ENCODE results near the gene CLDN1.

The CLDN1 gene

DNA sequence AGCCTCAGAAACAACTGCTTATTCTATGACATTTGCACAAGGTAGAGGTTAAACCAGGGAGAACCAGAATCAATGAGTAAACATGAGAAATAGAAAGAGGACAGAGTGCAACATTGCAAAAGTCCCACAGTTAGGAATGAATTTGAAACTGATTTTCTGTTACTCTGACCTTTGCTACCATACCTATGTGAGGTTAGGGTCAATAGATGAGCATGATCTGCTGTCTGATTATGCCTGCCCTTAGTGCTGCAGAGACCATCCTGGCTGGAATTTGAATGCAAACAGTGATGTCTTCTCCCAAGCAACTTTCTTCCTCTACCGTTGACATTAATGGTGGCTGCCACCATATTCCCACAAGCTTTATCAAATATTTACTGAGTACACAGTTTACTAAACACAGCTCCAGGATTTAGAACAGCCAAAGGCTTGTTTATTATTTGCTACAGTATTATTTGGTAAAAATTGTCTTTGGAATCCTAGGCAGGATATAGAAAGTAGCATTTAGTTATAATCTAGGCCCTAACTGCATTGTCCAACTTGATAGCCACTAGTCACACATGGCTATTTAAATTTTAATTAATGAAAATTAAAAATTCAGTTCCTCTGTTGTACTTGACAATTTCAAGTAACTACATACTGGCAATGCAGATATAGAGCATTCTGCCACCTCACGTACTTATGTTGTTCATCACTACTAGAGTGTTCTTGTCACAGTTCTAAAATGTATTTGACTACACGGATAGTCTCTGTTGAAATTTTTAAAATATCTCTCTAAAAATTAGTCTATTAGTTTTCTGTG is 8.9 kb upstream of the CLDN1 start:
- no peak for DNase-seq

DNA sequence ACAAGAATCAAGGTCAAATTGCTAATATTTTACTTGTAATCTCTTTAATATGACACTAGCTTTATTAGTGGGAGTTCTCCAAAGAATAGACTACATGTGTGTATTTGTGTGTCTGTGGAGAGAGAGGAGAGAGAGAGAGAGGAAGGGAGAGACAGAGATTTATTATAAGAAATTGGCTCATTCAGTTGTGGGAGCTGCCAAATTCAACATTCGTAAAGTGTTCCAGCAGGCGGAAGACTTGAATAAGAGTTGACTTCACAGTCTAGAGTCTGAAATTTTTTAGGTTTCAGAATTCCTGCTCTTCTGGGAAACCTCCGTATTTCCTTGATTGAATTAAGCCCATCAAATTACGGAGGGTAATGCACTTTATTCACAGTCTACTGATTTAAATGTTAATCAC is 4.7 kb upstream of the CLDN1 start:
- DNase-seq: peak; percentile 51

DNA sequence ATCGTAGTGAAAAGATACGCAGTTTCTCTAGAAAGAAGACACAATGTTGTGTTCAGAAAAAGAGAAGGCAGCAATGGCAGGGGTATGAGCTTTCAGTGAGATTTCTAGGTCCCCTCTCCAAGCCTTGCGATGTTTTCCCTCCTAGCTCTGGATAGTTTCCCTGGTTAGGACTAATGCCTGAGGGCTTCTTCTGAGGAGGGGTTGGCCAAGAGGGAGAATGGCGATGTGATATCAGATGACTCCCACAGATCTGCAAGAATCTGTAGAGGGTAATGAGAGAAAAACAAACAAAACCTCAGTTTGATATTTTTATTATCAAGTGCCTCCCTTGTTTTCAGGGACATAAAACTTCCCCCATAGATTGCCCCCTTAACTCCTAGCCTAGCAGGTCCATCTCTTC is 4.1 kb upstream of the CLDN1 start:
- no peak for DNase-seq

DNA sequence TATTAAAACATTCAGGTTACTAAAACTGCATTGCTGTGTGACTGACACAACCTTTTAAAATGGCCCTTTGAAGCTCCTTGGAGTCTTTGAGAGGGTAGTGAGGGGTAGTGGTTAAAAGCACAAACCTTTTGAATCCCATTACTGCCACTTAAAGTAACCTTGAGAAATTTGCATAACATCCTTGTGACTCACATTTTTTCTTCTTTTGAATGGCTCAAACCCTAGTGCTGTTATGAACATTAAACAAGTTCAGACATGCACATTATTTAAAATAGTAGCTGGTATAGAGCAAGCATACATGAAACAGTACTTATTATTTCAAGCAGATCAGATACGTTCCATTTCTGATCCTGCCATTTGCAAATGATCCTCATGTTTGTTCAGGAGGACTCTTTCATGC is 3.7 kb upstream of the CLDN1 start:
- DNase-seq: no peak

DNA sequence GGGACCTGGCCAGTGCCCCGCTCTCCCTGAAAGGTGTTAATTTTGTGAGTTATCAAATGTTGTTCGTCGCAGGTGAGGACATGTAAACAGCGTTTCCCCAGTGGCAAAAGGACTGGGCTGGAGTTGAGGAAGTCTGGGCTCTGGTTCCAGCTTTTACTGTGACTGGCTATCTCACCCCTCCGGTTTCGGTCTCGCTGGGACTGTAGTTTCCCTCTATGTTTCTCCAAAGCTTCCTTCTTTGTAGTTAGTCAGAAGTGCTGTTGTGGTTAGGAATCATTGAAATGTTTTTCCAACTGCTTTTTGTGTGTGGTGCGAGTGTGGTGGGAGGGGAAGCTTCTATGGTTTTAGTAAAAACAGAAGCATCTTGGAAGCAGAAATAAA is 990 bp upstream of the CLDN1 start:
- no peak for DNase-seq

DNA sequence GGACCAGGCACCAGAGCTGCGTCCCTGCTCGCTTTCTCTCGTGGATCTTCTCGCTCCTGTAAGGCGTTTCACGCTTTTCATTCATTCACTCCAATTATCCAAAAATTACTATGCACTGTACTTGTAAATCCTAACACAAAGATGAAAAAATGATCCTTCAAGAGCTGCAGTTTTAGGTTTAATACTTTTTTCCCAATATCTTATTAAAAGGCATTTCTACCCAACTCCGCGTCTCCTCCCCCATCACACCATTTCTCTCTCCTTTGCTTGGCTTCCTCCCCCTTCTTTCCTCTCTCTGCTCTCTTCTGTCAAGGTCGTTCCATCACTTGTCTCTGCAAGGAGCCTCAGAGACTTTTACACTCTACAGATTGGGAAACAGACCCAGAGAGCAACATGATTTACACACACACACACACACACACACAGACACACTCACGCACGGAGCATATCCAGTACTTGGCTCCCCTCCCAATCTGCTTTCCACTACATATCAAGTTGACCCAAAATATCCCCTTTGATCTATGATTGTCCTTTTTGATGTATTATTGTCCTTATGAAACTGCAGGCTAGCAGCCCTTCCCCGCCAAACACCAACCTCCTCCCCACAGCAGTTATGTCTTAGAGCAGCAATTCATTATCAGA is 479 bp upstream of the CLDN1 start:
- DNase-seq: no peak

DNA sequence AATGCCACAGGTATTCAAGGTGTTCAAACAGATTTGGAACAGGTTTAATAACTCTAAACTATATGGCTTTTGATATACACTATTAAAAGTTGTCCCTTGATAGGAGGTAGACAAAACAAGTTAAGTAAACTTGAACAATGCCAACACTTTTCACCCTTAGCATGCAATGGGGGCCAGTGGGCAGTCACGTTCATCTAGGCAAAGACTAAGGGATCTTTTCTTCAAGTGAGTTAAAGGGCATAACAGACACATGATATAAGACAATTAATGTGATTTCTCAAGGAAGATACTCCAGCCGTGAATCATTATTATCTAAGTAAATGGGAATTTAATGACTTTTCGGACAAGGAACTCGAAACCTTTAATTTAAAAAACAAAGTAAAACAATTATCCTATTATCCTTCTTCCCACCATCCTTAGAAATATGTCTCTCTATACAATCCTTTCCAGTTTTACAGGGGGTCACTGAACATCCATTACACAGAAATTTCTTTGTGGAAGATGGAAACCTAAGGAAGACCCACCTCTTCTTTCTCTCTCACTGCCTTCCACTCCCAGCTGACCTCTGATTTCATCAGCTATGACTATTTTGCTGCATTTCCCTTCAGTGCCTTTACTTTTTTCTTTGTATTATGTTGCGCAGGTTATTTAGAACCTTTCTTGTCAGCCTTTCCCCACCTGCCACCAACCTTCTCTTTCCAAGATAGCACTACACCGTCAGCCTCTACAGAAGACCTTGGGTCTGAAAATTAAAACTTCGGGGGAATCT is 1.5 kb downstream of the CLDN1 start:
- DNase-seq: peak; percentile 19

DNA sequence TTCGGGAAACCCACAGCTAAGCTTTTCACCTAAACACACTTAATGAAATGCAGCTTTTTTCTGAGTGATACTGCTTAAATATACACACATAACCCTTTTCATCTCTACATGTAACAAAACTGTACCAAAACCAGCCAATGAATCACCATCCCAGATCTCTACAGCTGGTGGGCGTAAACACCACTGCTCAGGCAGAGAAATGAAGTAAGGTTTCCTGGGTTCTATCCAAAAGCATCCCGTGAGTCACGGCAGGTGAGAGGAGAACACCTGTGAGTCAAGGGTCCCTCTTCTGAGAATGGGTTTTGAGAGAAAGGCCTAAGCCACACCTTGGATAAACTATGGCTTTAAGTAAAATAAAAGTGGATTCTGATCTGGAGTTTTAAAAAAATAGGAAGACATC is 2.6 kb downstream of the CLDN1 start:
- DNase-seq: peak; percentile 11

DNA sequence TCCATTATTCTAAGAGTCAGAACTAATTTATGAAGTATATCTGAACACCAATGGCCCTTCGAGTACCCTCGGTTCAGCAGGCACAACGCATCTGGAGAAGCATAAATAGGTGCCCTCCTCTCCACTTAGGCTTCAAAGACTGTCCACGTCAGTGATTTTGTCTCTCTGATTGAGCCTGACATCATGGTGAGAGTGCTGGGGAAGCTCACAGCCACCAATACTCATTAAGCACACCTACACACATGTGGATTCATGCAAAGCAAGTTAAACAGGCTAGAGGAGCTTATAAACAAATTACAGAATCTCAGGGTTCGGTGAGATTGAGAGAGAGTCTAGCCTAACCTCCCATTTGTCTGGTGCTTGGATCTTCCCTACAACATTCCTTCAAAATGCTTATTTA is 3.6 kb downstream of the CLDN1 start:
- peak; percentile 89 for DNase-seq

DNA sequence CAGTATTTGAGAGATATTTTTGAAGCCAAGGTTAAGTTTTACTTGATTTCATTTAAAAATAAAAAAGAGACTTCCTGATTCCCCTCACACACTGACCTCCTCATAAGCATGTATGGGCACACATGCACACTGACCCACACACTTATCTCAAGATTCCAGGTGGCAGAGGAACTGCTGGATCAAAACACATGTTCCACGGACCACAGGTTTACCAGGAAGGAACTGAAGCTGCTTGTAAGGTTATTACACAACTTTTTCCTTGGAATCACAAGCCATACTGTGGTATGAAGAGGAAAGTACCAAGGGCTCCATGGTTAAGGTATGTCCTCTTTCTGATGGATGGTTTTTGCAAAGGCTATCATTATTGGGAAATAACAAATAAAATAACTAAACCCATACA is 7.5 kb downstream of the CLDN1 start:
- DNase-seq: no peak

DNA sequence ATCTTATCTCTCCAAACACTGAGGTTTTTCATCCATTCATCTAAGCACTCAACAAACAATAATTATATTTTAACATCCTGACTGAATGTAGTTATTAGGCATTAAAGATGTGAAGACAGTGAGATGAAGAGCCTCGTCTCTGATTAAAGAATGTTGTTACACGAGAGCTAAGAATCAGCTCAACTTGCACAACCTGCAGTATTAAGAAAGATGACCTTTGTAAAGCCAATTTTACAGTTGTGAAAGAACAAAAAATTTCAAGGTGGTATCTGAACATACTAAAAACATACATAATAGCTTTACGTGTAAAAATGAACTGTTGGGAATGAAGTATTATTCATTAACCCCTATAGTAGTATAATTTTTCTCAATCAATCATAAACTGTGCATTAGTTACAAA is 12.8 kb downstream of the CLDN1 start:
- no peak for DNase-seq

DNA sequence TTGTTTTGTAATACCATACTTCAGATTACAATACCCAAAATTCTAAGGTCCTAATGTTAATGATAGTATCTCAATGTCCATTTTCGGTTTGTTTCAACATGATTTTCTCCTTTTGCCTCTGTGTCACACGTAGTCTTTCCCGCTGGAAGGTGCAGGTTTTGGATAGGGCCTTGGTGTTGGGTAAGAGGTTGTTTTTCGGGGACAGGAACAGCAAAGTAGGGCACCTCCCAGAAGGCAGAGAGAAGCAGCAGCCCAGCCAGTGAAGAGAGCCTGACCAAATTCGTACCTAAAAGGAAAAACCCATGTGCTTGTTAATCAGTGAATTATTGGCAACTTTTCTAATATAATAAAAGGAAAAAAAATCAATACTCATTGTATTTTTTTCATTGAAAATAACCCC is 14.1 kb downstream of the CLDN1 start:
- no peak for DNase-seq

DNA sequence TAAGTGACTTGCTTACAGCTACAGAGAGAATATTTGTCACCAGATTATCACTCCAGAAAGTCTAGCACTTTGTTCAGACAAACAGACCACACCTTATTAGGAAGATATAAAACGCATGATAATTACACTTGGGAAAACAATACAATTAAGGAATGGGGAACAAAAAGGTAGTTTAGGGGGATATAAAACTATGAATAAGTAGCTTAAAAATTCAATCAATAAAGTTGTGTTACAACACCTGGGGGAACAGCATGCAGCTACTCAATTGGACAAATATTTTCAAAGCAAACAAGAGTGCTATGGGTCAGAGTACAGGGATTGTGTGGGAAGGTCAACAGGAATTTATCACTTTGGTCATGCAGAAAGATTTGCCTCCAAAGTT is 15.1 kb downstream of the CLDN1 start:
- DNase-seq: no peak

DNA sequence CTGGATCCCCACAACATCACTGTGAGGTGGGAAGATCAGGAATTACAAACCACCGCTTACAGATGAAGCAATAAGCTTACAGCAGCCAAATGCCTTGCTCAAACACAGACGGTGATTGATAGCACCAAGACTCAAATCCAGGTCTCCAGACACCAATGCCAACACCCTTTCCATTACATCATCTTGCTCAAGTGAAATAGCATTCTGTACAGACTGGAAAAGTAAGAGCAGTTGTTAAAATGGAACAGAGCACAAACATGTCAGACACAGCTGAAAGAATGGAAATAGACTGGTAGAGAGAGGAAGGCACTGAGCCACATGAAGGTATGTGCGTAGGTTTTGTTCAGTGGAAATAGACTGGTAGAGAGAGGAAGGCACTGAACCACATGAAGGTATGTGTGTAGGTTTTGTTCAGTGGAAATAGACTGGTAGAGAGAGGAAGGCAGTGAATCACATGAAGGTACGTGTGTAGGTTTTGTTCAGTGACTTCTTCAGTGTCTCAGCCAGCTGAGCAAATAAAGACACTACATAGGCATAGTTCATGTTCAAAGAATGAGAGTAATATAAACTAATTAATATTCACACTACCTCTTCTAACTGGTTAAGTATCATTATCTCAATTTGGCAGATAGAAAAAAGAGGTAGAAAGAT is 15.6 kb downstream of the CLDN1 start:
- DNase-seq: no peak

DNA sequence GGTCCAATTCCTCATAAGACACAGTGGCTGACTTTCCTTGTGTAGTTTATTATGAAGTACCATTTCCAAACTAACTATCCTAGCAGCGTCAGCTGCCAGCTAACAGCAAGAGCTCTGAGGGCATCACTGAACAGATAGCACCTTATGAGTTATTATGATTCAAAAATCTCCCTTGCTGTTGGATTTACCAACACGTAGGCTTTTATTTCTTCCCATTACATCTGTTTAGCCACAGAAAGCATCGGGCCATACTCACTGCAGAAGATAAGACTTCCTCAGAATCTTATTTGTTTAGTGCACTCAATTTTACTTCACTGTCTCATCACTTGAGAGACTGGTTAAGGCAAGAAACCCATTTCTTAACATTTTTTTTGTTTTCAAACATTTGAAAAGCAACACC is 16.2 kb downstream of the CLDN1 start:
- no peak for DNase-seq

DNA sequence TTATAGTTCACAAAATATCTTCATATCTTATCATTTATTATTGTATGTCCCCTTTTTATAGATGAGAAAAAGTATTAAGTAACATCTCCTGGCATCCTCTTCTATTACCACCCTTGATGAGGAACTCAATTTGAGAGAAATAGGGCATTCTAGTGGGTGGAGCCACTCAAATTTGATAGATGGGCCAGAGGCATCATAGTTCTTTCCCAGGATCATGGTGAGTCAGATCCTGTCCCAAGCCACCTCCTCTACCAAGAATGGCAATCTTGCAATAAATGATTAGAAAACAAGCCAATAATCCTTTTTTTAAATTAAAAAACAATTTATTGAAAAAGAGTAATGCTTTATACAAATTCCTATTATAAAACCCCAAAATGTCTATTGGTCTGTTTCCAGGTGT is 16.8 kb downstream of the CLDN1 start:
- DNase-seq: no peak

DNA sequence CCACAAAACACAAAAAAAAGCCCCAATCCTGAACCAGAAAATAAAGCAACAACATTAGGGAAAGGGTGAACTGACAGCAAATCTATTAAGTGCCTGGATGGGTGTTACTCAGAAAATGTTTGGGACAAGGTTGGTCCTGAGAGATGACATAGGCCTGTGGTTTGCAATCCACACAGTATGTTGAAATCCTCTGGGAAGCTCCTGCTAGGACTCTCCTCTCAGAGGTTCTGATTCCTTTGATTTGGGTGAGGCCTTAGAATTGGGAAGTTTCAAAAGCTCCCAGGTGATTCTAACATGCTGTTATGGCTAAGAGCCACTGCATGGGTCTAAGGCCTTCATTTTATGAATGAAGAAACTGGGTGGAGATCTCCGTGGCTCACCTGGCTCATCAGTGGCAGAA is 18.4 kb downstream of the CLDN1 start:
- no peak for DNase-seq

DNA sequence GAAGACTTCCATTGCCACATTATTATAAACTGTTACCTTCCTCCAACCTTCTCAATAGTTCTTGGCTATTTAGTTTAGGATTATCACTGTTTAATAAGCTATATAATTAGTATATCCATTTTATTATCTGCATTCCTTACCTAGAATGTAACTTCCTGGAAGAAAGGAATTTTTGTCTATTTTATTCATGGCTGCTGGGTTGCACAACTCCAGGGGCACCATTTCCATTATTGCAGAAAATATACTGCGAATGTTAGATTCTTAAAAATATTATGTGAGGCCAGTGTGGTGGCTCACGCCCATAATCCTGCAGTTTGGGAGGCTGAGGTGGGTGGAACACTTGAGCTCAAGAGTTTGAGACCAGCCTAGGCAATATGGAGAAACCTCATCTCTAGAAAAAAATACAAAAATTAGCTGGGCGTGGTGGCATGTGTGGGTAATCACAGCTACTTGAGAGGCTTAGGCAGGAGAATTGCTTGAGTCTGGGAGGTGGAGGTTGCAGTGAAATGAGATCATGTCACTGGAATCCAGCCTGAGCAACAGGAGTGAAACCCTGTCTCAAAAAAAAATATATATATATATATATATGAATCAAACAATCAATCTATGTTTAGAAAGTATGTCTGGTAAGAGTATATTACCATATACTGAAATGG is 19.9 kb downstream of the CLDN1 start:
- DNase-seq: no peak

DNA sequence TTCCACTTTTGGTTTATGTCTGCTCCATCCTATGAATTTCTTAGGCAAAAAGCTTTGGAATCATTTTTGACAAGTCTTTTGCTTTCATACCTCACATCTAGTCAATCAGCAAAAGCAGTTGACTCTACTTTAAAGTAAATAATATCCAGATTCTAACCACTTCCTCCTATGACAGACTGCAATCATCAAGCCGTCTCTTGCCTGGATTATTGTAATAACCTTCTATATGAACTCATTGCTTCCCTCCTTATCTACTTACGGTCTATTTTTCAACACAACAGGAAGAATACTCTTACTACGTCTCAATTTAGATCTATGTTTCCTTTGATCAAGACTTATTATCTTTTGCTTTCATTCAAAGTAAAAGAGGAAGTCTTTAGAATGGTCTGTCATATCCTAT is 20.7 kb downstream of the CLDN1 start:
- DNase-seq: no peak

DNA sequence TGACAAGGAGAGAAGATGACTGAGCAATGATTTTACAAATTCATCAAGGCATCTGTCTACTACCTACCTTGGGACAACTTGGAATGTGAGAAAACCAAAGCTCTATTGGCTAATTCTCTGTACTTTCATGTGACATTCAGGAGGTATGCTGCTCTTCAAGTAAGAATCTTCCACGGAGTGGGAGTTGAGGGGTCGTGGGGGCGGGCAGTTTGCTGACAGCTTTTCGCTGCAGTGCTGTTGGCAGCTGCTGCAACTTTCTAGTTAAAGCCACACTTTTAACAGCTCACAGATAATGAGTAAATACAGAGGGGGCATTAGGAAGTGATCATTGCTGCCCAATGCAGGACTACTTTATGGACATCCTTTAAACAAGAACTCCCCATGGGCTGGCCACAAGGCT is 22.3 kb downstream of the CLDN1 start:
- DNase-seq: no peak

DNA sequence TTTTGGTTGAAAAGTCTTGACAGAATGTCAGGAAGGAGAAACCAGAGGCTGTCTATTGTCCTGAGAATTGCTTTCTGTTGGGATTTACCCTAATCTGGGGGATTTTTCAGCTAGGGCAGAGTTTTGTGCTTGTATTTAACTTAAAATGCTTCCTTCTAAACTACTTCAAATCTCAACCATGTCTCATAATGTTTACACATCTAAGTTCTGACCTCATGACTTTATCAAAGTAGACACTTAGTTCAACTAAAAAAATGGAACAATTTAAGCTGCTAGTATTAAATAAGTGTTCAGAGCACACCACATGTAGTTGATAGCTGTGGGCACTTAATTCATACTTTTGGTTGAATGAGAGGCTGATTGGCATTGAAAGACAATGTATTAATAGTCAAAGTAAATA is 28.2 kb downstream of the CLDN1 start:
- no peak for DNase-seq

DNA sequence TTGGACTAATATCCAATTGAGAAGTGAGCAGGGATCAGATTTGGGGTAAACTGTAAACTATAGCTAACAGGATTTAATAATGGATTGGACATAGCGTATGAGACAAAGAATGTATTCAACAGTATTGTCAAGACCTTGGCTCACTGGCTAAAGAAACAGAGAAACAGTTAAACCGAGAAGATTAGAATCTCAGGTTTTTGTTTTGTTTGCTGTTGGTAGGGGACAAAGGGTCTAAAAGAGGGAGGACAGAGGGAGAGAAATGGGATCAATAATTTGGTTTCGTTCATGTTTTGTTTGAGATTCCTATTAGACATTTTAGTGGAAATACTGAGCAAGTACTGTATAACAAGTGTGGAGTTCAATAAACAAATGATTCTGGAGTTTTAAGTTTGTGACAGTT is 28.6 kb downstream of the CLDN1 start:
- DNase-seq: no peak

DNA sequence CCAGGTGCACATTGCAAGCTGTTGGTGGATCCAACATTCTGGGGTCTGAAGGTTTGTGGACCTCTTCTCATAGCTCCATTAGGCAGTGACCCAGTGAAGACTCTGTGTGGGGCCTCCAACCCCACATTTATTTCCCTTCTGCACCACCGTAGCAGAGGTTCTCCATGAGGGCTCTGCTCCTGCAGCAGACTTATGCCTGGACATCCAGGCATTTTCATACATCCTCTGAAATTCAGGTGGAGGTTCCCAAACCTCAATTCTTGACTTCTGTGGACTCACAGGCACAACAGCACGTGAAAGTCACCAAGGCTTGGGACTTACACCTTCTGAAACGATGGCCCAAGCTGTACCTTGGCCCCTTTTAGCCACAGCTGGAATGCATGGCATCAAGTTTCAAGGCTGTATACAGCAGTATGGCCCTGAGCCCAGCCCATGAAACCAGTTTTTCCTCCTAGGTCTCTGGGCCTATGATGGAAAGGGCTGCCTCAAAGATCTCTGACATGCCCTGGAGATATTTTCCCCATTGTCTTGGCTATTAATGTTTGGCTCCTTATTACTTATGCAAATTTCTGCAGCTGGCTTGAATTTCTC is 30.2 kb downstream of the CLDN1 start:
- DNase-seq: no peak
